ENCODE data around the gene GADD45B. TPM values are rescaled to one million over a fixed set of nuclear protein-coding genes. Genes with fewer than 3 reads are reported as not detected.
A peak's percentile ranks its signal among the peaks of the same experiment; 100 is the strongest.

GADD45B gene
- total and polyA plus RNA-seq, 10 of the 15 experiments (the other 5 are each of a cell fraction or from before 2014, with no cell fraction given): 2.4 to 180 (median 91.1) TPM

GRCh38 chr19:2426611-2427428 lies 49.1 kb upstream of the GADD45B start (continued):
- TF ChIP-seq USF1 (IDR thresholded peaks at IDR 0.05; ENCODE audit: borderline replicate concordance, extremely low read length, insufficient read depth, low read depth, low read length): peak; percentile 60
- TF ChIP-seq FOXK2 (IDR thresholded peaks at IDR 0.05): no peak
- TF ChIP-seq TBL1XR1 (IDR thresholded peaks at IDR 0.05; ENCODE audit: low read depth, low read length): no peak
- TF ChIP-seq MYC (IDR thresholded peaks at IDR 0.05; ENCODE audit: insufficient read depth, insufficient read length, insufficient replicate concordance, low read length, severe bottlenecking): peak; percentile 51
- 0 out of 2 replicates have a peak, but pooled peaks have one; percentile 64 for TF ChIP-seq HDAC2 (IDR thresholded peaks at IDR 0.05)
- peak; percentile 86 to 95 for TF ChIP-seq BHLHE40 (IDR thresholded peaks at IDR 0.05; ENCODE audit: borderline replicate concordance in 1 of 2, low read depth in 2 of 2, low read length in 1 of 2)
- no peak for TF ChIP-seq TCF3 (IDR thresholded peaks at IDR 0.05; ENCODE audit: borderline replicate concordance, insufficient read depth, low read depth, low read length)
